H9 (cell line): ENCODE data around the gene WDR81. TPM values are rescaled to one million over a fixed set of nuclear protein-coding genes. Genes with fewer than 3 reads are reported as not detected.

ENCODE experiments used
- DNase-seq: peaks from one replicate; pipeline ENCODE4 v3.0.0-alpha.2; 2017
- H2AFZ ChIP-seq: one replicate; pipeline ENCODE4 v1.6.1; 2013; ENCODE audit warnings: mild to moderate bottlenecking, low read length, control low read depth, moderate library complexity
- H2AK5ac ChIP-seq: 2 replicates; pipeline ENCODE4 v1.6.1; 2013; ENCODE audit warnings: low read length, control low read depth, mixed read lengths; ENCODE audit not compliant: insufficient read length
- H2BK120ac ChIP-seq: one replicate; pipeline ENCODE4 v1.6.1; 2013; ENCODE audit warnings: low read depth, mild to moderate bottlenecking, low read length, control low read depth, inconsistent platforms; ENCODE audit not compliant: poor library complexity, severe bottlenecking
- H2BK12ac ChIP-seq: 2 replicates; pipeline ENCODE4 v1.6.1; 2013; ENCODE audit warnings: low read length, control low read depth, mixed read lengths, low read depth; ENCODE audit not compliant: insufficient read length
- H2BK15ac ChIP-seq: 2 replicates; pipeline ENCODE4 v1.6.1; 2013; ENCODE audit warnings: low read depth, low read length, control low read depth
- H2BK20ac ChIP-seq: one replicate; pipeline ENCODE4 v1.6.1; 2013; ENCODE audit warnings: low read depth, mild to moderate bottlenecking, low read length, control low read depth, inconsistent platforms; ENCODE audit not compliant: poor library complexity, severe bottlenecking
- H2BK5ac ChIP-seq: 2 replicates; pipeline ENCODE4 v1.6.1; 2013; ENCODE audit warnings: low read length, control low read depth, mixed read lengths; ENCODE audit not compliant: insufficient read length
- H3K14ac ChIP-seq: 2 replicates; pipeline ENCODE4 v1.6.1; 2013; ENCODE audit warnings: low read length, control low read depth; ENCODE audit not compliant: insufficient read depth
- H3K18ac ChIP-seq: 2 replicates; pipeline ENCODE4 v1.6.1; 2013; ENCODE audit warnings: low read depth, mild to moderate bottlenecking, mixed read lengths, low read length, control low read depth; ENCODE audit not compliant: insufficient read length
- H3K23ac ChIP-seq: 2 replicates; pipeline ENCODE4 v1.6.1; 2013; ENCODE audit warnings: low read length, control low read depth, mixed read lengths, low read depth; ENCODE audit not compliant: insufficient read length
- H3K23me2 ChIP-seq: 2 replicates; pipeline ENCODE4 v1.6.1; 2013; ENCODE audit warnings: low read depth, mild to moderate bottlenecking, mixed read lengths, low read length, control low read depth; ENCODE audit not compliant: insufficient read length, poor library complexity, severe bottlenecking
- H3K27ac ChIP-seq: 2 replicates; pipeline ENCODE4 v1.5.1; 2013; ENCODE audit warnings: low read length, control low read depth, mixed read lengths, low read depth; ENCODE audit not compliant: insufficient read length
- H3K27me3 ChIP-seq: 2 replicates; pipeline ENCODE4 v1.6.1; 2013; ENCODE audit warnings: low read length, control low read depth, inconsistent platforms; ENCODE audit not compliant: insufficient read depth
- H3K4ac ChIP-seq: 2 replicates; pipeline ENCODE4 v1.6.1; 2013; ENCODE audit warnings: low read depth, mild to moderate bottlenecking, control low read depth, inconsistent platforms, low read length, moderate library complexity
- H3K4me1 ChIP-seq: 2 replicates; pipeline ENCODE4 v1.6.1; 2013; ENCODE audit warnings: low read length, control low read depth, inconsistent platforms; ENCODE audit not compliant: insufficient read depth
- H3K4me2 ChIP-seq: 2 replicates; pipeline ENCODE4 v1.6.1; 2013; ENCODE audit warnings: low read length, control low read depth, mixed read lengths; ENCODE audit not compliant: insufficient read length, insufficient read depth
- H3K56ac ChIP-seq: 2 replicates; pipeline ENCODE4 v1.6.1; 2013; ENCODE audit warnings: low read depth, mild to moderate bottlenecking, mixed read lengths, low read length, control low read depth; ENCODE audit not compliant: insufficient read length
- H3K79me1 ChIP-seq: 2 replicates; pipeline ENCODE4 v1.6.1; 2013; ENCODE audit warnings: low read depth, mild to moderate bottlenecking, moderate library complexity, low read length, control low read depth, inconsistent platforms; ENCODE audit not compliant: insufficient read depth, poor library complexity, severe bottlenecking
- H3K79me2 ChIP-seq: 2 replicates; pipeline ENCODE4 v1.6.1; 2013; ENCODE audit warnings: low read length, control low read depth, inconsistent platforms; ENCODE audit not compliant: insufficient read depth
- H3K9ac ChIP-seq: 2 replicates; pipeline ENCODE4 v1.6.1; 2013; ENCODE audit warnings: low read length, control low read depth, mixed read lengths; ENCODE audit not compliant: insufficient read length; ENCODE audit errors: extremely low read depth
- H3K9me3 ChIP-seq: one replicate; pipeline ENCODE4 v1.6.1; 2013; ENCODE audit warnings: low read depth, low read length, inconsistent platforms; ENCODE audit not compliant: control insufficient read depth
- H3T11ph ChIP-seq: one replicate; pipeline ENCODE4 v1.6.1; 2013; ENCODE audit warnings: mild to moderate bottlenecking, low read length, control low read depth, inconsistent platforms
- H4K20me1 ChIP-seq: one replicate; pipeline ENCODE4 v1.6.1; 2013; ENCODE audit not compliant: control insufficient read depth, insufficient read length, insufficient read depth
- H4K5ac ChIP-seq: 2 replicates; pipeline ENCODE4 v1.6.1; 2013; ENCODE audit warnings: low read depth, mild to moderate bottlenecking, mixed read lengths, low read length, control low read depth; ENCODE audit not compliant: insufficient read length
- H4K8ac ChIP-seq: replicated peaks from 2 replicates; pipeline ENCODE4 v1.6.1; 2013; ENCODE audit warnings: low read length, control low read depth, mixed read lengths, low read depth; ENCODE audit not compliant: insufficient read length
- H4K91ac ChIP-seq: 2 replicates; pipeline ENCODE4 v1.6.1; 2013; ENCODE audit warnings: low read depth, mild to moderate bottlenecking, moderate library complexity, mixed read lengths, low read length, control low read depth; ENCODE audit not compliant: insufficient read length
- H3K27ac Mint-ChIP-seq, 3 experiments: 2 replicates in 2 of 3; 3 replicates in 1 of 3; pipeline ENCODE4 v1.8.0; 2020 to 2021; ENCODE audit warnings: mixed read lengths in 3 of 3, mild to moderate bottlenecking in 1 of 3, moderate library complexity in 1 of 3
- H3K27me3 Mint-ChIP-seq: 2 replicates; pipeline ENCODE4 v1.8.0; 2021; ENCODE audit warnings: low read depth, mild to moderate bottlenecking, moderate library complexity, mixed read lengths
- H3K36me3 Mint-ChIP-seq, 3 experiments: 2 replicates in 2 of 3; 3 replicates in 1 of 3; pipeline ENCODE4 v1.8.0; 2020 to 2021; ENCODE audit warnings: low read depth in 3 of 3, mixed read lengths in 3 of 3; ENCODE audit not compliant: insufficient read depth in 1 of 3
- H3K4me1 Mint-ChIP-seq, 2 experiments: 2 replicates each; pipeline ENCODE4 v1.8.0; 2020; ENCODE audit warnings: mixed read lengths in 2 of 2
- H3K4me3 Mint-ChIP-seq, 2 experiments: 2 replicates in 1 of 2; 3 replicates in 1 of 2; pipeline ENCODE4 v1.8.0; 2020 to 2021; ENCODE audit warnings: mild to moderate bottlenecking in 2 of 2, mixed read lengths in 2 of 2, moderate library complexity in 1 of 2
- H3K9me3 Mint-ChIP-seq, 2 experiments: 2 replicates in 1 of 2; 3 replicates in 1 of 2; pipeline ENCODE4 v1.8.0; 2020; ENCODE audit warnings: mild to moderate bottlenecking in 2 of 2, mixed read lengths in 2 of 2, moderate library complexity in 1 of 2
- CTCF ChIP-seq: fragments of 200-600 bp; sonication (generic); conservative IDR thresholded peaks from 3 replicates; pipeline ENCODE4 v1.8.0; 2021; ENCODE audit warnings: antibody characterized with exemption, mild to moderate bottlenecking
- WGBS: extraction: QIAGEN DNeasy Blood & Tissue Kit; methylation state at CpG from one replicate; pipeline ENCODE4 v1.1.7; 2013; ENCODE audit warnings: missing lambda C conversion rate, low lambda C conversion rate, mixed read lengths; ENCODE audit not compliant: insufficient read length; ENCODE audit errors: extremely low coverage; 5-methylcytosine and 5-hydroxymethylcytosine counted together
- total RNA-seq: library from RNA; stranded (reverse); gene quantifications from 2 replicates; pipeline ENCODE4 v1.2.1, GENCODE V29; 2021

The WDR81 gene
- total RNA-seq, 1 experiment from 2014 or later, result 20.2 TPM

DNA sequence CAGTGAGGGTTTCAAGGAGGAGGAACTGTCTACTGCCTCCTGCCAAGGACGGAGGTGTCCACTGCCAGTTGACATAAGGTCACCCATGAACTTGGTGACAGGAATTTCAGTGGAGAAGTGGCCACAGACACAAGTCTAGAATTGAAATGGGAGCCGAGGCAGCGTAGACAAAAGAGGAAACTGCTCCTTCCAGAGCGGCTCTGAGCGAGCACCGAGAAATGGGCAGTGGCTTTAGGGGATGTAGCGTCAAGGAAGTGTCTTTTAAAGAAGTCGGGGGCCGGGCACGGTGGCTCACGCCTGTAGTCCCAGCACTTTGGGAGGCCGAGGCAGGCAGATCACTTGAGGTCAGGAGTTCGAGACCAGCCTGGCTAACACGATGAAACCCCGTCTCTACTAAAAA is 34.3 kb downstream of the WDR81 start:
- no peak for DNase-seq
- Histone ChIP-seq H3K23me2 (peaks cover 5% of the 10 kb centered on the region), H3K23ac (no peak overlapping the region), H4K5ac (no peak overlapping the region), H3K4me2 (no peak overlapping the region), H3K56ac (no peak overlapping the region), H3K79me2 (no peaks in the 10 kb centered on the region), H2BK20ac (no peak overlapping the region), H2BK5ac (no peak overlapping the region), H3K4me1 (peaks cover 6% of the 10 kb centered on the region; the same call in 1 of the 2 replicates), H3K79me1 (no peaks in the 10 kb centered on the region), H2BK15ac (no peak overlapping the region), H3K27me3 (no peaks in the 10 kb centered on the region), H3K18ac (no peak overlapping the region), H2AFZ (no peak overlapping the region), H3T11ph (no peak overlapping the region), H4K20me1 (no peaks in the 10 kb centered on the region), H3K9ac (no peak overlapping the region), H2BK12ac (no peak overlapping the region), H3K4ac (no peak overlapping the region), H3K9me3 (no peaks in the 10 kb centered on the region), H3K14ac (no peak overlapping the region), H3K27ac (no peak overlapping the region), H2BK120ac (no peak overlapping the region), H4K8ac (no peak overlapping the region), H2AK5ac (no peak overlapping the region), H4K91ac (no peak overlapping the region)
- no CpG with 5 or more reads among the region's 15 CpGs for WGBS
- TF ChIP-seq CTCF, result no peak
- Mint-ChIP-seq H3K4me1 (peaks cover 35 to 40% of the 10 kb centered on the region in 2 experiments), H3K36me3 (no peaks in the 10 kb centered on the region), H3K27me3 (no peaks in the 10 kb centered on the region; the same call in none of the 2 replicates), H3K9me3 (no peaks in the 10 kb centered on the region), H3K4me3 (no peak overlapping the region), H3K27ac (peak overlapping the region in 2 of 3 experiments; percentile 7 to 39; a peak in 1 of 7 replicates)
